Fibroblast of villous mesenchyme (primary cell): ENCODE data around the gene CETN2. TPM values are rescaled to one million over a fixed set of nuclear protein-coding genes. Genes with fewer than 3 reads are reported as not detected.
A peak's percentile ranks its signal among the peaks of the same experiment; 100 is the strongest.

Source experiments
- DNase-seq: peaks from one replicate; pipeline ENCODE4 v3.0.0-alpha.2; 2010; ENCODE audit warnings: low read depth
- H3K4me3 ChIP-seq: 2 replicates; pipeline ENCODE4 v1.5.1; 2011; ENCODE audit warnings: low read depth, mild to moderate bottlenecking, low read length
- CTCF ChIP-seq: IDR thresholded peaks from 2 replicates; pipeline ENCODE4 v1.5.1; 2012; ENCODE audit warnings: low read depth, mild to moderate bottlenecking, low read length; ENCODE audit not compliant: insufficient read depth
- total RNA-seq: library from RNA; depleted of rRNA; stranded (reverse); fragments of >200 nt; gene quantifications from 2 replicates; pipeline ENCODE4 v1.2.3, GENCODE V29; 2012

The CETN2 gene
- total RNA-seq, 1 donor = 46.2 TPM

DNA sequence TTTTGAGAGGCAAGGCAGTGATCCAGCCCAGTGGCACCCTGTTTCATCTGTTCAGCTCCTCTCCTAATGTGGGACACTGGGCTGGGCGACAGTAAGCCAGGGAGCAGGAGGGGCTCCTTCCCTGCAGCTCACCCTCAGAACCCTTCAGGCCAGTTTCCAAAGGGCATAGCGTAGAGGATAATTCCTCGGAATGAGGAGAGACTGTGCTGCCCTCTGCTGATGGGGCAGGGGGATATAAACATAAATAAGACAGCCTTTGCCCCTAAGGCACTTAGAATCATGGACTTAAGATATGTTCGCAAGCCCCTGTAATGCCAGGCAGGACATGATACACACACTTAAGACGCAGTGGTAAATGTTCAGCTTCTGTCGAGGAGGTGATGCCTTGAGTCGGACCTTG is 39.4 kb upstream of the CETN2 start:
- no peak for DNase-seq
- H3K4me3 ChIP-seq = no peak overlapping the region
- no peak for TF ChIP-seq CTCF

GRCh38 chrX:152866386-152866785 is 35.8 kb upstream of the CETN2 start:
- no peak for TF ChIP-seq CTCF

DNA sequence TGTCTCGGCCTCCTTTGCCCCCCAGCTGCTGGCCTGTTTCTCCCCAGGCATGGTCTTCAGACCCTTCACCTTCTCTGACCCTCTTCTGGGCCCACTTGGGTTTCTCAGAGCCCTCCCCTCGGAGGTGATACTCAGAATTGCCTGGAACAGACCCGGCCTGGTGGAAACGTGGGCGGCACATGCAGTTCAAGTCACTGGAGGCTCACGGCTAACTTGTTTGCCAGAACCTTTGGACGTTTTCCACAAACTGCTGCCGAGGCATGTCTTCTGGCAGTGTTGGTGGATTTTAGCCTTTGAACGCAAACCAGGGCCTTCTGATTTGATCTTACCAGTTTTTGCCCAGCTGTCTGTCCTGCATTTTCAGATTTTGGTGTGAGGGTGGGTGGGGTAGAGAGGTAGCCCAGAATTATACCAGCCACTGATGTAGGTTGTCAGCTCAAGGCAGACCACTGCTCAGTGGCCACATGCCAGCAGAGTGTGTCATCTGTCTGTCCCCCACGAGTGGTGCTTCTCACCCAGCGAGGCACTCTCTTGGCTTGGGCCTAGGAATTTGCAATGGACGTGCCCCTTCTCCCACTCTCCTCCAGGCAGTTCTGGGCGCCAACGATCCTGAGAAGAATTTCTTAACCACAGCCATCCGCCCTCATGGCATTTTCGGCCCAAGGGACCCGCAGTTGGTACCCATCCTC is 34.8 kb upstream of the CETN2 start:
- no peak for DNase-seq
- TF ChIP-seq CTCF = no peak
- H3K4me3 ChIP-seq = no peak overlapping the region

More at GRCh38 chrX:152866386-152866785, 35.8 kb upstream of the CETN2 start:
- no peak overlapping the region for H3K4me3 ChIP-seq
- no peak for DNase-seq

DNA sequence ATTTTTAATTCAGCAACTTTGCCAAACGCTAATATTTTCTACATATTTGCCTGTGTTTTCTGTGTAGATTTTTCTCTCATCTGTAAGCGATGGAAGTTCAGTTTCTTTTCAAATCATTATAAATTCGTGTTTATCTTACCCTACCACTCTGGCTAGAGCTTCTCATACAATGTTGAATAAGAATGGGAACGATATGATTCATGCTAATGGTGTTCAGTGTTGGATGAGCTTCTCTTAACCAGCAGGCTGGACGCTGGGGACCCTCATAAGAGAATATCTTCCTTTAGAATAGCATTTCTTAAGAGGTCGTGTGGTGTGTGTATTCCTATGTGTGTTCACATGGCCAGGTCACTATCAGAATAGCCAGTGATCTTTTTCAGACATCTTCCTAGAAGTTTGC is 31.3 kb upstream of the CETN2 start:
- no peak overlapping the region for H3K4me3 ChIP-seq
- no peak for DNase-seq
- TF ChIP-seq CTCF = no peak

- peak; percentile 93 for DNase-seq
- H3K4me3 ChIP-seq = no peak overlapping the region
- no peak for TF ChIP-seq CTCF
Observed at GRCh38 chrX:152861116-152861515, 30.6 kb upstream of the CETN2 start.

DNA sequence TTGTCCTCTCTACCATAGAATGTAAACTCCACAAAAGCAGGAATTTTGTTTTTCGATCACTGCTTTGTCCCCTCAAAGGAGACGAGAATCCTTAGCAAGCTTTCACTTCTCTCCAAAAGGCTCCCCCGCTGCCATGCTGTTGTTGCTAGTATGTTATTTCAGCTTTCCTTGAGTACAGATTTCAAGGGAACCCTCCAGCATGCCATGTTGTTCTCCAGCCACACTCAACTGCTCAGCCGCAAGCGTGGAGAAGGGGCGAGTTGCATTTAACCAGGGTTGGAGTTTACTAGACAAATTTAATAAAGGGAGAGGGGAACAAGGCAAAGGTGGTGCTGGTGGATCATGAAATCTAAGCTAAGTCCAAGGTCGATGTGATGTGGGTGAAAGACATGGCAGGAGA is 23.4 kb upstream of the CETN2 start:
- TF ChIP-seq CTCF = no peak
- no peak overlapping the region for H3K4me3 ChIP-seq
- DNase-seq = no peak

GRCh38 chrX:152850465-152850864 is 19.9 kb upstream of the CETN2 start:
- DNase-seq = no peak
- no peak overlapping the region for H3K4me3 ChIP-seq
- TF ChIP-seq CTCF = no peak
